Measurements from ENCODE around the gene PDLIM1. TPM values are rescaled to one million over a fixed set of nuclear protein-coding genes. Genes with fewer than 3 reads are reported as not detected.

PDLIM1 gene
- total RNA-seq, 2 donors from 2014 or later, result 109 to 140 TPM

DNA sequence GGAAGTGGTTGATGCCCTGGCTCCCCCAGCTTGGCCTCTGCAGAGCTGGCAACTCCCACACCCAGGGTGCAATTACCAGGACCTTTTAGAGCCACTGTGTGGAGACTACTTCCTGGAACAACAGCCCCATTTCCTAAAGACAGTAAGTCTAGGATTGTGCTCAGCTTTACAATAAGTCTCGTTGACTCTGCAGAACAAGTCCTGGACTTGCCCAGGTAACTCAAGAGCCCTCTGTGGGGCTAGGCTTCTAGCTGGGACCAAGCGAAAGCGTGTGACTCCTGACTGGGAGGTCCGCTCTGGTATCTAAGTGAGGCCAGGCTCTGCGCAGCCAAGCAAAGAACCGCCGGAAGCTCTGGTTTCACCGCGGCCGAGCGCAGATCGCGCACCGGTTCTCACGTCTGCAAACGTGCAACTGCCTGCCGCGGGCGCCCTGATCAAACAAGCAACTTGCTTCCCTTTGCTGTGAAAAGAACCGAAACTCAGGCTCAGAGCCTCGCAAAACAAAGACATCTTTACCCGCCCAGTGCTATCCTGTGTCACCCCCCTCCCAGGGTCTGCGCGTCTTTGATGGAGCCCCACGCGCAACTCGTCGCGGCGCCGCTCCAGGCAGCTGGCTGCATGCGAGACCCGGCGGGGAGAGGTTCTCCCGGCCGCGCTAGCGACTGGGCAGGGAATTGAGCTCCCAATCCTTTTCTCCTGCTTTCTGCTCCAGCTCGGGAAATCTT is 4.4 kb upstream of the PDLIM1 start:
- ATAC-seq (ENCODE audit: insufficient number of reproducible peaks, low FRiP score, low read depth), result no peak
- no peaks in the 10 kb centered on the region for H3K27me3 ChIP-seq (replicated peaks; ENCODE audit: insufficient read depth)
- peak overlapping the region; percentile 73 for H3K4me3 ChIP-seq
- no peaks in the 10 kb centered on the region for H3K9me3 ChIP-seq
- no peaks in the 10 kb centered on the region for H3K36me3 ChIP-seq
- no peak for DNase-seq (ENCODE audit: low spot score)
- TF ChIP-seq, protein P1, sequence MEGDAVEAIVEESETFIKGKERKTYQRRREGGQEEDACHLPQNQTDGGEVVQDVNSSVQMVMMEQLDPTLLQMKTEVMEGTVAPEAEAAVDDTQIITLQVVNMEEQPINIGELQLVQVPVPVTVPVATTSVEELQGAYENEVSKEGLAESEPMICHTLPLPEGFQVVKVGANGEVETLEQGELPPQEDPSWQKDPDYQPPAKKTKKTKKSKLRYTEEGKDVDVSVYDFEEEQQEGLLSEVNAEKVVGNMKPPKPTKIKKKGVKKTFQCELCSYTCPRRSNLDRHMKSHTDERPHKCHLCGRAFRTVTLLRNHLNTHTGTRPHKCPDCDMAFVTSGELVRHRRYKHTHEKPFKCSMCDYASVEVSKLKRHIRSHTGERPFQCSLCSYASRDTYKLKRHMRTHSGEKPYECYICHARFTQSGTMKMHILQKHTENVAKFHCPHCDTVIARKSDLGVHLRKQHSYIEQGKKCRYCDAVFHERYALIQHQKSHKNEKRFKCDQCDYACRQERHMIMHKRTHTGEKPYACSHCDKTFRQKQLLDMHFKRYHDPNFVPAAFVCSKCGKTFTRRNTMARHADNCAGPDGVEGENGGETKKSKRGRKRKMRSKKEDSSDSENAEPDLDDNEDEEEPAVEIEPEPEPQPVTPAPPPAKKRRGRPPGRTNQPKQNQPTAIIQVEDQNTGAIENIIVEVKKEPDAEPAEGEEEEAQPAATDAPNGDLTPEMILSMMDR (IDR thresholded peaks at IDR 0.05), result no peak
- H3K27ac ChIP-seq, result peak overlapping the region; percentile 36 to 44
- H3K4me1 ChIP-seq (ENCODE audit: control insufficient read depth in 1 of 2, low read depth in 2 of 2), result peaks cover 0 to 13% of the 10 kb centered on the region in 2 donors

DNA sequence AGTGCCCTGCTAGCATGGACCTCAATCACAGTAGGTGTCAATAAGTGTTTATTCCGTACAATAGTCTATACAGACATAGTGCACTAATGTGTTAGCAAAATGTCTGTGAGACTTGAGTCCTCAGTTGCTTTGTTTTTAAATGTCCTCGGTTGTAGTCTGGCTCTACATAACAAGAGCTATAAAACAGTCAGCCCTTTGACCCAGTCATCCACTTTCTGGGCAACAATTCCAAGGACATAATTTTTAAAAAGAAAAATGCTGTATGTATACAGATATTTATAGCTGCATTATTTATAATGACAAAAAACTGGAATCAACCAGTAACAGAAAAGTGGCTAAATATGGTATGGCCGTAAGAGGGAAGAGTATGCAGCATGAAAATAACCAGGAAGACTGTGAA is 2.8 kb upstream of the PDLIM1 start:
- DNase-seq (ENCODE audit: low spot score) (no peak), ATAC-seq (ENCODE audit: insufficient number of reproducible peaks, low FRiP score, low read depth) (no peak)
- Histone ChIP-seq H3K4me3 (no peak overlapping the region), H3K27me3 (replicated peaks; ENCODE audit: insufficient read depth) (no peaks in the 10 kb centered on the region), H3K4me1 (ENCODE audit: control insufficient read depth in 1 of 2, low read depth in 2 of 2) (peaks cover 5 to 23% of the 10 kb centered on the region in 2 donors), H3K36me3 (no peaks in the 10 kb centered on the region), H3K27ac (no peak overlapping the region), H3K9me3 (no peaks in the 10 kb centered on the region)
- TF ChIP-seq, protein P1 (IDR thresholded peaks at IDR 0.05), result no peak

DNA sequence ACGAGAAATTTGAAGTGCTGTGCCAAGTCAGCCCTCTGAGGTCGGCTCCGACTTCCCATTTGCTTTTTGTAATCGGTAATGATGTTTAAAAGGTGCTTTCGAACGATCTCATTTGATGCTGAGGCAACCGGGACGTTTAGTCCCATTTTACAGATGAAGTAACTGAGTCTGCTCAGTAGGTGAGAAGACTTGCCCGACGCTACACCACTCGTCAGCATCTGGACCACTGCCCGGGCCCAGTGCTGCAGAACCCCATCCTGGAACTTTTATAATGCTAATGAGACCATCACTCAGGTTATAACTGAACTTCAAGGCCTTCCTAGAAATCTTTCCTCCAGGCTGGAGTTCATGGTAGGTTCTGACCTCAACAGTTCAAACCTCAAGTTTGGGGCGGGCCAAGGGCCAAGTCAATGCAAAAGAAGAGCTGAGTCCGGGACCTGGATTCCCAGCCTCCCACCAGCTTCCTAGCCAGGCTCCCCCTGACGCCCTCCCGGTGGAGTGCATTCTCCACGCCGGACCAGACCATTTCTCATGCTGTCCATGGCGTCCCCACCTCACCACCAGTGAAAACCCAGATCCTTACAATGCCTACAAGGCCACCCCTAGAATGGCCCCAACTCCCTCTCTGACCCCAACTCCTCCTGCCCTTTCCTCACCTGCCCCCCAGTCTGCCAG is 699 bp upstream of the PDLIM1 start:
- H3K36me3 ChIP-seq, result no peaks in the 10 kb centered on the region
- H3K4me3 ChIP-seq, result peak overlapping the region; percentile 98
- H3K27me3 ChIP-seq (replicated peaks; ENCODE audit: insufficient read depth), result no peaks in the 10 kb centered on the region
- no peak for ATAC-seq (ENCODE audit: insufficient number of reproducible peaks, low FRiP score, low read depth)
- no peaks in the 10 kb centered on the region for H3K9me3 ChIP-seq
- peaks cover 26 to 44% of the 10 kb centered on the region in 2 donors for H3K4me1 ChIP-seq (ENCODE audit: control insufficient read depth in 1 of 2, low read depth in 2 of 2)
- no peak for DNase-seq (ENCODE audit: low spot score)
- TF ChIP-seq, protein P1 (IDR thresholded peaks at IDR 0.05), result no peak
- H3K27ac ChIP-seq, result peak overlapping the region; percentile 70 to 91

DNA sequence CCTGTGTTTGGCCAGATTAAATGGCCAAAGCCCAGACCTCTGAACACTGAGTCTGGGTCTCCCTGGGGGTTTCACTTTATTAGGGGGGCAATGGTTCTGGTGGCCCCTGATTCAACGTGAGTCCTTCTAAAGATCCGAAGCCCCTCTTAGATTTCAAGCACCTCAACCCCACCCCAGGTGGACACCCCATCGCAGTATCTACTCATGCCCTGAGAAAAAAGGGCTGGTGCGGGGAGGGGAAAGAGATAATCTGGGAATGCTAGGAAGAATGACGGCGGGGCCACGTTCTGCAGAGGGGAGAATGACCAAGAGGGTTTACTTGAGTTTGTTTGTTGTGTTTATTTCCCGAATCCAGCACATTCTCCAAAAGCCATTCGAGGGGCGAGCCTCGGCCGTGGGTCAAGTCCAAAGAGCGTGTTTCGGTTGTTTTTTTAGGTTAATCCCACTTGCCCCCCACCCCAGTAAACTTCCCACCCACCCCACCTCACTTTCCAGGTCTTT is 832 bp downstream of the PDLIM1 start:
- Histone ChIP-seq H3K9me3 (no peaks in the 10 kb centered on the region), H3K4me1 (ENCODE audit: control insufficient read depth in 1 of 2, low read depth in 2 of 2) (peaks cover 27 to 54% of the 10 kb centered on the region in 2 donors), H3K27me3 (replicated peaks; ENCODE audit: insufficient read depth) (no peaks in the 10 kb centered on the region), H3K4me3 (peak overlapping the region; percentile 98), H3K36me3 (no peaks in the 10 kb centered on the region), H3K27ac (peak overlapping the region; percentile 81 to 91)
- DNase-seq (ENCODE audit: low spot score) (no peak), ATAC-seq (ENCODE audit: insufficient number of reproducible peaks, low FRiP score, low read depth) (peak; percentile 3)
- TF ChIP-seq, protein P1 (IDR thresholded peaks at IDR 0.05), result no peak

All from thoracic aorta (tissue), 2 donors.